T-helper 9 cell (primary cell): ENCODE data around the gene SNAPC4.

Experiments used
- DNase-seq: peaks from one replicate; pipeline ENCODE4 v3.0.0-alpha.2; 2020

Gene SNAPC4

GRCh38 chr9:136391737-136392537 lies 8.0 kb downstream of the SNAPC4 start:
- no peak for DNase-seq

- DNase-seq, result no peak
These were observed 10.6 kb downstream of the SNAPC4 start for GRCh38 chr9:136389396-136389795.

DNA sequence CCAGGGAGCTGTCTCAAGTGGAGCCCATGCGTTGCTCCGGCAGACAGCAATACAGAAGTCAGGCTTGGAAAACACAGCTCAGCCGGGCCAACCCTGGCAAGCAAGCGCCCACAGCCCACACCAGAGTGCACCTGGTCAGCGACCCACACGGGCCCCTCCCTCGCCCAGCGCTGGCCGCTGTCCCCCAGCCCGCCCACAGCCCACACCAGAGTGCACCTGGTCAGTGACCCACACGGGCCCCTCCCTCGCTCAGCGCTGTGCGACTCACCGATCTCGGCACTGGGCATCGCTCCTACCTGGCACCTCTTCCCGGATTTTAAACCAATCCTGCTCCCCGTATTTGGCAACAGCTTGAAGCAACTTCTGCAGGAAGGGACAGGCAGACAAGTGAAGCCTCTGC lies 12.8 kb downstream of the SNAPC4 start:
- no peak for DNase-seq

DNA sequence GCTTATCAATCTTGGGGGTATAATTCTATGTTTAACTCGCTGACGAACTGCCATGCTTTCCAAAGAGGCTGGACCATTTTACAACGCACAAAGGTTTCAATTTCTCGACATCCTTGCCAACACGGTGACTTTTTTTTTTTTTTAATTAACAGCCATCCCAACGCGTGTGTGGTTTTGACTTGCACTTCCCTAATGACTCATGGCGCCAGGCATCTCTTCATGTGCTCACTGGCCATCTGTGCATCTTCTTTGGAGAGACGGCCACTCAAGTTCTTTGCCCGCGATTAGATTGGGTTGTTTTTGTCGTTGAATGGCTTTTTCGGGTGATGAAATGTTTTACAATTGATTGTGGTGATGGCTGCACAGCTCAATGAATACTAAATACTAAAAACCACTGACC lies 14.0 kb downstream of the SNAPC4 start:
- no peak for DNase-seq

- peak; percentile 38 for DNase-seq
These were observed 15.0 kb downstream of the SNAPC4 start for GRCh38 chr9:136385015-136385414.

- no peak for DNase-seq
These were observed 16.5 kb downstream of the SNAPC4 start for GRCh38 chr9:136383436-136383835.

GRCh38 chr9:136381966-136382513 lies 17.9 kb downstream of the SNAPC4 start:
- no peak for DNase-seq

DNA sequence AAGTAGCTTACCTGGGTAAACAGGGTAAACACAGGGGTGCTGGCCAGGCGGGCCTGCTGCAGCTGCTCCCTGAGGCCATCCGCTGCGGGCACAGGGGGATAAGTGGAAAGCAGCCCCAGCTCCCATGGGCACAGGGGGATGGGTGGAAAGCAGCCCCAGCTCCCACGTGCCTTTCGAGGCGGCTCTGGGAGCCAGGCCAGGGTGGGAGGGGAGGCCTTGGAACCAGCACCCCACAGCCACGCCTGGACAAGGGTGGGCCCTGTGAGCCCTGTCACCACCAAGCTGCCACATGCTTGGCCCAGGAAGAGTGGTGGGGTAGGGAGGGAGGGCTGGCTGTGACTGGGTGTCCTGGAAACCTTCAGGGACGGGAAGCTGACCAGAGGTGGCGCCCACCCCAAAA lies 18.7 kb downstream of the SNAPC4 start:
- no peak for DNase-seq

- DNase-seq, result no peak
These were observed 19.6 kb downstream of the SNAPC4 start for GRCh38 chr9:136380381-136380780.

DNA sequence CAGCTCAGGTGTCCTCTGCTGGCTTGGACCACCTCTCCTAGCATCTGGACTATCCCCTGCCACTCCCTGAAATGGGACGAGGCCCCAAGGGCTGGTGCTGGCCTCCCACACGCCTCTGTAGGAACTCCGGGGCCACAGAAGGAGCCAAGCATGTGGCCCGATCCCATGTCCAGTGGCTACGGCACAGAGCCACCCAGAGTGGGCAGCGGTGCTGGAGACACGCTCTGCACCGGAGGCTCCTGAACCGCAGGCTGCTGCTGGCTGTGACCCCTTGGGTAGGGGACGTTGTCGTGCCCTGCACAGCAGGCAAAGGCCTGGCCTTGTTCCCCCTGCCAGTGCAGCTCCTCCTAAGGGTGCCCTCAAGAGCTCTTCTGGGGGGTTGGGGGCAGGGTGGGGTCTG lies 20.1 kb downstream of the SNAPC4 start:
- no peak for DNase-seq

- DNase-seq, result no peak
These were observed 20.6 kb downstream of the SNAPC4 start for GRCh38 chr9:136379401-136379800.

- no peak for DNase-seq
These were observed 21.0 kb downstream of the SNAPC4 start for GRCh38 chr9:136379003-136379287.

DNA sequence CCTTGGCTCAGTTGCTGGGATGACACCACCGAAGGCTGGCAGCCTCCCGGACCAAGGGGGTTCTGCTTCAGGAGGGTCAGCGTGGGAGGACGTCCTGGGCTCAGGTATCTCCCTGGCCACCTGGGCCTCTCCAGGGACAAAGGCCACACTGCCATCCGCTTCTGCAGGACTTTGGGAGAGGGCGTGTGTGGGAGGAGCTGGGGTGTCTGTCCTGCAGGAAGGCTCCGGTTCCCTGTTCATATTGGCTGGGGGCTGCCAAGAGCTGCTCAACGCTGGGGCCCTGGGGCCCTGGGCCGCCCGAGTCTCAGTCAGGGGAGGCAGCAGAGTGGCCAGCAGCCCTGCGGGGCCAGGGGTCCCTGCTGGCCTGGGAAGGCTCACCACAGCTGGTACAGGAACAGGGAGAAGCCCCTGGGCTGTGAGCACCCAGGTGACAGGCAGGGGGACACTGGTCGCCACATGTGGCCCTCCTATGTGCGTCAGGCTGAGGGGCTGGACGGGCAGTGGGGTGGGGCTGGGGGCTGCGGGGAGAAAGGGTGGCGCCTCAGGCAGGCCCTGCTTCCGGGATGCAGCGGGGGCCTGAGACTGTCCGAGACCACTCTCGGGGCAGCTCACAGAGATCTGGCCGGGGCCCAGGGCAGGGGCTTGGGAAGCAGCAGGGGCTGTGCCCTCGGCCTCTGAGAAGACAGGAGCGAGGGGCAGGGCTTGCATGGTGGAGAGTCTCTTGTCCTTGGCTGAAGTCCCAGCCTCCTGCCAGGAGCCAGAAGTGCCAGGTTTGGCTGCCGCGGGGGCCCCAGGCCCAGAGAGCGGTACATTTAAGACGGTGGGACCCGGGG lies 21.6 kb downstream of the SNAPC4 start:
- DNase-seq, result no peak

DNA sequence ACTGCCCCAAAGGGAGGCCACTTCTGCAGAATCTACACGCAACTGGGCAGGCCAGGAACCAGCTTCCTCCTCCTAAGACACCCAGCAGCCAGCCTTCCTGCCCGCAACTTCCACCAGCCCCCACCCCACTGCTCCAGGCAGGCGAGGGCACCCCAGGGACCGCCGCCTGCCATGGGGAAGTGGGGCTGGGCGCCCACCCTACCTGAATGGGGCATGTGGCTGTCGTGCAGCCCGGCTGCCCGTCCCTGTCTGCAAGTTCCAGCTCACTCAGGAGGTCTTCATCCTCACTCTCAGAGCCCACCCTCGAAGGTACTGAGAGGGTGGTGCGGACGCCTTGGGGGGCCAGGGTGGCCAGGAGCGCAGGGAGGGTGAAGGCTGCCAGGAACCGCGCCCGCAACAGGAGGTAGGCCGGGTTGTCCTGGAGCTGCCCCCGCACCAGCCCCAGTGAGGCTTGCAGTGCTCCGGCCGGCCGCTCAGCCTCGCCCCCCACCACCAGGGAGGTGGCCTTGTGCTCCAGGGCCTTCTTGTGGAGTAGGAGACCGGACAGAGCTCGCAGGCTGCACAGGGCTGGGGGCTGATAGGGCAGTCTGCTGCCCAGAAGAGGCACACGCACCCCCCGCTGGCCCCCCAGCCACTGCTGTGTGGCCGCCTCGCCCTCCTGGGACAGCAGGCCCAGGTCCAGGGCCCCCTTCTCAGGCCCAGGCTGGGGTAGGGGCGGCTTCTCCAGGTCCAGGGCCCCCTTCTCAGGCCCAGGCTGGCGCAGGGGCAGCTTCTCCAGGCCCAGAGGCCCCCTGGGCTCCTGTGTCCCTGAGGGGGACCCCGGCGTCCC lies 22.4 kb downstream of the SNAPC4 start:
- DNase-seq, result no peak

- DNase-seq, result no peak
These were observed 23.5 kb downstream of the SNAPC4 start for GRCh38 chr9:136376457-136376856.

DNA sequence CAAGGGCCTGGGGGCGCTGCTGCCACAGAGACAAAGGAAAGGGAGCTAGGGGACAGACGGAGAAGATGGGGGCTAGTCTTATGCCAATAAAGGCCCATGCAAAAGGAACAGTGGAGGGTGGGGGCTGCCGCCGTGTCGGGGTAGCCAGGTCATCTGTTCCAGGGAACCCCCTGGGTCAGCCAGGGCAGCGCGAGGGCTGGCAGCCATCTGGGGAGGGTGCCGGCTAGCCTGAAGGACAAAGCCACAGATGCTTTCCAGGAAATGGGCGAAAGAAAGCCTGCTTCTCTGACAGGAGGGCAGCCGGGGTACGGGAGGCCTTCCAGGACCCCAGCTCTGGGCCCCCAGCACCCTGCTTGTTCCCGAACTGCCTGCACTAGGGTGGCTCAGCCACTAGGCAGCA lies 24.9 kb downstream of the SNAPC4 start:
- no peak for DNase-seq

GRCh38 chr9:136374183-136374575 lies 25.8 kb downstream of the SNAPC4 start:
- no peak for DNase-seq

GRCh38 chr9:136373300-136374182 lies 26.4 kb downstream of the SNAPC4 start, which contains the start of gene CARD9:
TSS of gene CARD9 (minus strand) at chr9:136373669. CDS start at chr9:136372078, 1,591 bp downstream.
- no peak for DNase-seq

DNA sequence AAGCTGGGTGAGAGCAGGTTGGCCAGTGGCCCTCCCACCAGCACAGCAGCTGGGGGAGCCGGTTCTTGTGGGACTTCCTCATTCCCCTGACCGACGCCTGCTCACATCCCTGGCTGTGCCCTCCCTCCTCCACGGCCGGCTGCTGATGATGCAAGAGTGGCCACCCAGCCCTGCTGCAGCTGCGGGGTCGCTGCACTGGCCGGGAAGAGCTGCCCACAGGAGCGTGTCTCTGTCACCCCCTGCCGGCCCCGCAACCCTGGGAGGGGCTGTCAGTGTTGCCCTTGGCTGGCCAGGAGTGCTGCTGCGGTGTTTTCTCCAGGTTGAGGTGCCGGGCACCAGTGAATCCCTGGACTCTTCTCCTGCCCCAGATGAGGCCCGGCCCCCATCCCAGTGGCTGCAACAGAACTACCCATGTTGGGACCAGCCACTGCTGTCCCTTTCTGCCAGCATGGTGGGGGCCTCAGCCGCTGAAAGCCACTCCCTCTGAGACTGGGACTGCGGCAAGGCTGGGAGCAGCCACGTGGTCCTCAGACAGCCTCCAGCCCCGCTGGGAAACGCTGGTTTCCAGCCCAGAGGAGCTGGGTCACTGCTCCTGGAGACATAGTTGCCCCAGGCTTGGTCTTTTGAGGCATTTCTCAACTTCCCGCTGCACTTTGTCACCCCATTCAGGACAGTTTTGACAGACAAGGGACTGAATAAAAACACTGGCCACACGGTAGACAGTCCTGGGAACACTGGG lies 27.2 kb downstream of the SNAPC4 start:
- DNase-seq, result no peak

DNA sequence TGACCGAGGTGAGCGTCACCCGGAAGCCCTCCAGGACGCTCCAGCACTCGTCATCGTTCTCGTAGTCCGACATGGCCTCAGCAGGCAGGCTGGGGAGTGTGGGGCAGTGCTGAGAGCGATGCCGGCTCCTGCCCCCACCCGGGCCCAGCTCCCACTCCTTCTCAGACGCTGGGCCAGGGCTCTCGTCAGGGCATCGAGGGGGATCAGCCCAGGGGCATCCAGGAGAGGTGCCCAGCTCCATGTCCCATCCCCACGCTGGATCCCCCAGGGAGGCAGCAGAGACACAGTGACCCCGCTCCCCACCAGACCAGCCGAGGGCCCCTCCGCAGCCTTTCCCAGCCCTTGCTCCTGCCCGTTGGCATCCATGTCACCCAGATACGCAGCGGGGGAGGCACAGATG lies 28.0 kb downstream of the SNAPC4 start:
- DNase-seq, result no peak

DNA sequence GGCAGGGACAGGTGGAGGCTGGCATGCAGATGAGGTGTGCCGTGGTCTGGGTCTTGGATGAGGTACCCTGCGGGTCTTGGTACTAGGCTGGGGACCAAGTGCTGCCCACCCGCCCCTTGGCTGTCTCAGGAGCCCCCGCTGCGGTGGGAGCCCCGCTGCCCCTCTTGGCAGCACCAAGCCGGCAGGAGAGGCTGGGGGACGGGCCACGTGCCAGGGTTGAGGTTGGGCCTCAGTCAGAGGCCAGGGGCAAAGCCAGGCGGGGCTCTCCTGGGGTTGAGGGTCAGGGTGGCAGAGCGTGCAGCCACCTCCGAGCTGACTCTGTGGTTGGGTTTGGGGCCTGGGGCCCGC lies 28.5 kb downstream of the SNAPC4 start:
- DNase-seq, result no peak
